ENCODE data around the gene GALNS.
"Not testable (repeated sequence)": the region's sequence is repeated elsewhere in the genome, so short reads cannot be mapped to it uniquely, and the experiment has no call there.

Gene GALNS

GRCh38 chr16:88834670-88835069, 22.1 kb downstream of the GALNS start:
- DNase-seq, result no peak

- no peak for DNase-seq
Observed at GRCh38 chr16:88833086-88833485, 23.7 kb downstream of the GALNS start.

- DNase-seq, result no peak
Observed at GRCh38 chr16:88831838-88832237, 24.9 kb downstream of the GALNS start.

- no peak for DNase-seq
Observed at GRCh38 chr16:88830783-88831182, 26.0 kb downstream of the GALNS start.

GRCh38 chr16:88830258-88830657, 26.5 kb downstream of the GALNS start:
- DNase-seq, result no peak

GRCh38 chr16:88828711-88829110, 28.0 kb downstream of the GALNS start:
- DNase-seq, result no peak

- DNase-seq, result no peak
Observed at GRCh38 chr16:88827727-88828126, 29.0 kb downstream of the GALNS start.

- no peak for DNase-seq
Observed at GRCh38 chr16:88826070-88826840, 30.5 kb downstream of the GALNS start.

- no peak for DNase-seq
Observed at GRCh38 chr16:88825146-88825545, 31.6 kb downstream of the GALNS start.

GRCh38 chr16:88824256-88825077, 32.3 kb downstream of the GALNS start:
- no peak for DNase-seq

GRCh38 chr16:88823646-88824045, 33.1 kb downstream of the GALNS start:
- DNase-seq, result not testable (repeated sequence)

GRCh38 chr16:88822281-88823040, 34.3 kb downstream of the GALNS start:
- no peak for DNase-seq

GRCh38 chr16:88821168-88821850, 35.4 kb downstream of the GALNS start:
- DNase-seq, result no peak

- DNase-seq, result no peak
Observed at GRCh38 chr16:88820385-88821025, 36.2 kb downstream of the GALNS start.

GRCh38 chr16:88819126-88819525, 37.6 kb downstream of the GALNS start:
- DNase-seq, result no peak

GRCh38 chr16:88818575-88818874, 38.2 kb downstream of the GALNS start:
- no peak for DNase-seq

- DNase-seq, result no peak
Observed at GRCh38 chr16:88817785-88818574, 38.8 kb downstream of the GALNS start.

- no peak for DNase-seq
Observed at GRCh38 chr16:88816736-88817535, 39.8 kb downstream of the GALNS start.

GRCh38 chr16:88815901-88816589, 40.7 kb downstream of the GALNS start:
- DNase-seq, result no peak

GRCh38 chr16:88815227-88815626, 41.5 kb downstream of the GALNS start:
- no peak for DNase-seq

Data from NCI-H524 treated with DMSO at 0.1 percent for 48 hours (cell line).